Measurements from ENCODE around the gene GP2.

GP2 gene

DNA sequence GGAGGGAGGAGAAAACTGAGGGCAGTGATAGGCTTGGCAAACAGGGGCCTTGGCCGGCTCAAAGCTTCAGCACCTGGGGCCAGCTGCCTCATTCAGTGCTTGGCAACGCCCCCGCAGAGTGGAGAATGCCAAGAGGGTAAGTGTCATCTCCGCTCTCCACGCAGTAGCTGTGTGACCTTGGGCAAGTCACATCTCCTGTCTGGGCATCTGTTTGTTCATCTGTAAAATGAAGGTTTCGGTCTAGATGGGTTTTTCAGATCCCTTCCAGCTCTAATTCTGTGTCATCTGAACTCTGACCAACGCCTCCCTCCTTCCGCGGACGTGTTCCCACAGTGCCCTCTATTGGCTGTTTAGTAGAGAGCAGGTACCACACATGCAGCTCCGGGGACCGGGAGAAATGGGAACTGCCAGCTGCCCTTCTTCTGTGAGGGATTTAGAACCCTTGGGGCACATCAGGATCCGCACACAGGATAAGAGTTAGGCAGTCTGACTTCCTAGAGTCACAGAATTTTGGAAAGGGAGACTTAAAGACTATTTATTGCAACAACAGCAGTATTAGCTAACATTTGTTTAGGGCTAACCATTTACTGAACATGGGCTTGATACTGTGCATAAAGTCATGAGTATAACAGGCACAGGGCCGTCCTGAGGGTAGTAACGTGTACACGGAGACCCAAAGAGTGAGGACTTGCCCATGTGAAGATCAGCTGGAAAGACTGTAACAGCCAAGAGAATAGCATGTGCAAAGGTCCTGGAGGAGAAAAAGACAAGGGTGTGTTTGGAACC lies 26.8 kb downstream of the GP2 start:
- Histone ChIP-seq H2AK5ac (ENCODE audit: low read length, severe bottlenecking) (no peak overlapping the region), H2BK12ac (ENCODE audit: low read length in 2 of 2) (no peak overlapping the region), H3K4ac (ENCODE audit: low read depth in 1 of 2, low read length in 2 of 2) (no peak overlapping the region), H3K23ac (ENCODE audit: low read length in 2 of 2) (no peak overlapping the region), H3K14ac (ENCODE audit: low read length in 2 of 2) (no peak overlapping the region), H2BK120ac (ENCODE audit: low read depth, low read length) (no peak overlapping the region), H3K9me3 (ENCODE audit: control insufficient read depth, low read length) (no peaks in the 10 kb centered on the region), H3K79me1 (replicated peaks; ENCODE audit: low read length, poor library complexity, severe bottlenecking) (no peaks in the 10 kb centered on the region), H3K27ac (ENCODE audit: low read length, poor library complexity, severe bottlenecking) (no peak overlapping the region), H2BK5ac (ENCODE audit: low read depth, low read length, poor library complexity, severe bottlenecking) (no peak overlapping the region), H3K4me3 (ENCODE audit: insufficient read depth in 1 of 2, low read depth in 1 of 2, low read length in 2 of 2) (no peak overlapping the region), H3K4me2 (ENCODE audit: low read length, poor library complexity, severe bottlenecking) (no peak overlapping the region), H2BK15ac (ENCODE audit: low read depth, poor library complexity, severe bottlenecking) (no peak overlapping the region), H3K4me1 (ENCODE audit: control insufficient read depth, insufficient read depth, low read depth, low read length) (peaks cover 2% of the 10 kb centered on the region), H3K18ac (ENCODE audit: low read depth in 1 of 2, low read length in 2 of 2) (no peak overlapping the region), H3K27me3 (ENCODE audit: control insufficient read depth in 1 of 2, insufficient read depth in 1 of 2, low read length in 2 of 2) (peaks cover 0 to 29% of the 10 kb centered on the region in 2 experiments), H4K8ac (ENCODE audit: low read length) (no peak overlapping the region), H3K9ac (ENCODE audit: low read length) (no peak overlapping the region), H3K36me3 (ENCODE audit: control insufficient read depth in 1 of 2, insufficient read depth in 2 of 2, low read depth in 1 of 2, low read length in 2 of 2) (no peaks in the 10 kb centered on the region), H2AFZ (ENCODE audit: low read depth, low read length) (no peak overlapping the region), H4K91ac (ENCODE audit: low read length) (no peak overlapping the region)
- 26% methylated on average over 16 of the region's 16 CpGs for WGBS
- DNase-seq: peak; percentile 18

DNA sequence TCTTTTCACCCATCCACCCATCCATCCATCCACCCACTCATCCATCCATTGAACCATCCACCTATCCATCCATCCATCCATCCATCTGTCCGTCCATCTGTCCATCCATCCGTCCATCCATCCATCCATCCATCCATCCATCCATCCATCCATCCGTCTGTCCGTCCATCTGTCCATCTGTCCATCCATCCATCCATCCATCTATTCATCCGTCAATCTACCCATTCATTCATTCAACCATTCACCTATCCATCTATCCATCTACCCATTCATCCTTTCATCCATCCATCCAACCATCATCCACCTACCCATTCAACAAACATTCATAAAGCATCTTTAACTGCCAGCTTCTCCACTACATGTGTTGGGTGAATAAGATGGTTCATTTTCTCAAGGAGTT lies 28.9 kb downstream of the GP2 start:
- Histone ChIP-seq H3K27me3 (ENCODE audit: control insufficient read depth in 1 of 2, insufficient read depth in 1 of 2, low read length in 2 of 2) (peaks cover 0 to 26% of the 10 kb centered on the region in 2 experiments), H3K4ac (ENCODE audit: low read depth in 1 of 2, low read length in 2 of 2) (no peak overlapping the region), H2AK5ac (ENCODE audit: low read length, severe bottlenecking) (no peak overlapping the region), H3K36me3 (ENCODE audit: control insufficient read depth in 1 of 2, insufficient read depth in 2 of 2, low read depth in 1 of 2, low read length in 2 of 2) (no peaks in the 10 kb centered on the region), H3K23ac (ENCODE audit: low read length in 2 of 2) (no peak overlapping the region), H3K9me3 (ENCODE audit: control insufficient read depth, low read length) (no peaks in the 10 kb centered on the region), H3K4me2 (ENCODE audit: low read length, poor library complexity, severe bottlenecking) (no peak overlapping the region), H2BK15ac (ENCODE audit: low read depth, poor library complexity, severe bottlenecking) (no peak overlapping the region), H3K4me3 (ENCODE audit: insufficient read depth in 1 of 2, low read depth in 1 of 2, low read length in 2 of 2) (no peak overlapping the region), H2BK12ac (ENCODE audit: low read length in 2 of 2) (no peak overlapping the region), H4K8ac (ENCODE audit: low read length) (no peak overlapping the region), H3K9ac (ENCODE audit: low read length) (no peak overlapping the region), H2BK120ac (ENCODE audit: low read depth, low read length) (no peak overlapping the region), H4K91ac (ENCODE audit: low read length) (no peak overlapping the region), H3K27ac (ENCODE audit: low read length, poor library complexity, severe bottlenecking) (no peak overlapping the region), H3K18ac (ENCODE audit: low read depth in 1 of 2, low read length in 2 of 2) (no peak overlapping the region), H3K4me1 (ENCODE audit: control insufficient read depth, insufficient read depth, low read depth, low read length) (peaks cover 2% of the 10 kb centered on the region), H2BK5ac (ENCODE audit: low read depth, low read length, poor library complexity, severe bottlenecking) (no peak overlapping the region), H3K14ac (ENCODE audit: low read length in 2 of 2) (no peak overlapping the region), H3K79me1 (replicated peaks; ENCODE audit: low read length, poor library complexity, severe bottlenecking) (no peaks in the 10 kb centered on the region), H2AFZ (ENCODE audit: low read depth, low read length) (no peak overlapping the region)
- 69% methylated on average over 5 of the region's 5 CpGs for WGBS
- no peak for DNase-seq

DNA sequence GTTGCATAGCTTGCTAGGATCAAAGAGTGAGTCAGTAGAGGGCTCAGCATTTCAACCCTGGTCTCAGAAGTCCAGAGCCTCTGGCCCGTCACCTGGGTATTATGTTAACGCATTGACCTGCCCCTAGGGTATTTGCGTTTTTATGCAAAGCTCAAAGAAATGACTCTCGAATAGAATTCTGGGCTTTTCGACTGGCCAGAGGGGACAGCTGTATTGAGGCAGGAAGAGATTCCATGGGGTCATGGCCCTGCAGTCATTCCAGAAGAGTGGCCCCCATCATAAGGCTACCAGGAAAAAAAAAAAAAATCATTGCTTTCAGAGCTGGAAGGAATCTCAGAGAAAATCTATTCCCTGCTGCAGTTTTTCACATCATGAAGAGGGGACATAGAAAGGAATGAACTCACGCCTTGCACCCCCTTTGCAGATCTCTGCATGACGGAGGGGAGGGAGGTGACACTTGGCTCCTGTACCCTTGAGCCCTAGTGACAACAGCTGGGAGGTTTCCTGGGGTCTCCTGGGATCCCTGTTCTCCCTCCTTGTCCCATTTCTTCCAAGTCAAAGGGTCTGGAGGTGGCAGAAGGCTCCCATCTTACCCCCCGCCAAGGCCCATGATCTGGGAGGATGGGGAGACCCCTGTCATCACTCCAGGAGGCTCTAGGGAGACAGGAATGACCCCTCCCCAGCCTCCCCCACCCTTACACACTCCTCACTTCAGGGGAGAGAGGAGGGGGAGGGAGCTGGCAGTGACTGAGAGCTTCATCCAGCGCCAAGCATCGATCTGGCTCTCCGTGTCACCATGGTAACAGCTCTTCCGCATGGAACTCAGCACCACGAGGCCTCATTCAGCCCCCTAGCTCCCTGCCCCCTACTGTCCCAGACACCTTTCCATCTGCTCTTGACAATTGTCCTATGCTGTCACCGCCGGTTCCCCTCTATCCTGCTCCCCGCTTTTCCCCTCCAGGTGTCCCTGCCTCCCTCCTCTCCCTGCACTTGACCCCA lies 35.8 kb downstream of the GP2 start:
- Histone ChIP-seq H3K18ac (ENCODE audit: low read depth in 1 of 2, low read length in 2 of 2) (no peak overlapping the region), H4K8ac (ENCODE audit: low read length) (no peak overlapping the region), H2AK5ac (ENCODE audit: low read length, severe bottlenecking) (no peak overlapping the region), H3K14ac (ENCODE audit: low read length in 2 of 2) (no peak overlapping the region), H3K36me3 (ENCODE audit: control insufficient read depth in 1 of 2, insufficient read depth in 2 of 2, low read depth in 1 of 2, low read length in 2 of 2) (no peaks in the 10 kb centered on the region), H3K23ac (ENCODE audit: low read length in 2 of 2) (no peak overlapping the region), H3K4me3 (ENCODE audit: insufficient read depth in 1 of 2, low read depth in 1 of 2, low read length in 2 of 2) (no peak overlapping the region), H3K79me1 (replicated peaks; ENCODE audit: low read length, poor library complexity, severe bottlenecking) (no peaks in the 10 kb centered on the region), H3K4me1 (ENCODE audit: control insufficient read depth, insufficient read depth, low read depth, low read length) (no peaks in the 10 kb centered on the region), H3K4ac (ENCODE audit: low read depth in 1 of 2, low read length in 2 of 2) (no peak overlapping the region), H2BK15ac (ENCODE audit: low read depth, poor library complexity, severe bottlenecking) (no peak overlapping the region), H2BK5ac (ENCODE audit: low read depth, low read length, poor library complexity, severe bottlenecking) (no peak overlapping the region), H2AFZ (ENCODE audit: low read depth, low read length) (no peak overlapping the region), H3K9ac (ENCODE audit: low read length) (no peak overlapping the region), H3K9me3 (ENCODE audit: control insufficient read depth, low read length) (no peaks in the 10 kb centered on the region), H2BK12ac (ENCODE audit: low read length in 2 of 2) (no peak overlapping the region), H4K91ac (ENCODE audit: low read length) (no peak overlapping the region), H2BK120ac (ENCODE audit: low read depth, low read length) (no peak overlapping the region), H3K27me3 (ENCODE audit: control insufficient read depth in 1 of 2, insufficient read depth in 1 of 2, low read length in 2 of 2) (peaks cover 0 to 9% of the 10 kb centered on the region in 2 experiments), H3K4me2 (ENCODE audit: low read length, poor library complexity, severe bottlenecking) (no peak overlapping the region), H3K27ac (ENCODE audit: low read length, poor library complexity, severe bottlenecking) (no peak overlapping the region)
- WGBS: 59% methylated on average over 15 of the region's 16 CpGs
- DNase-seq: no peak

DNA sequence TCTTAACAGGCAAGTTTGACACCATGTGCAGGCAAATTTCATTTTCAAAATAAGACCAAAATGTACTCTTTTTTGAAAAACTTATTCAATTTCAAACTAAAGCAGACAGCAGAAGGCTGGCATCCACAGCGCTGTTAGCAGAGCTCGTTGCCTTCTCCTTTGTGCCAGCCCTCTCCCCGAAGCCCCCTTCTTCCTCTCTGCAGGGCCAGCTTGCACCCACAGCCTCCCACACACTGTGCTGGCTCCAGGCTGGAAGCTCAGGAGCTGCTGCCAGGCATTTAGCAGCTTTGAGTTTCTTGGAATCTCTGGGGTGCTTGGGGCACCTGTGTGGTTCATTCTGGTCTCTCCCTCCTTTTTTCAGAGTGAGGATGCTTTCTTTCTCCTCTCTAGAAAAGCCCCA lies 37.7 kb downstream of the GP2 start:
- Histone ChIP-seq H3K36me3 (ENCODE audit: control insufficient read depth in 1 of 2, insufficient read depth in 2 of 2, low read depth in 1 of 2, low read length in 2 of 2) (no peaks in the 10 kb centered on the region), H4K91ac (ENCODE audit: low read length) (no peak overlapping the region), H3K27ac (ENCODE audit: low read length, poor library complexity, severe bottlenecking) (no peak overlapping the region), H3K27me3 (ENCODE audit: control insufficient read depth in 1 of 2, insufficient read depth in 1 of 2, low read length in 2 of 2) (peaks cover 0 to 9% of the 10 kb centered on the region in 2 experiments), H2BK120ac (ENCODE audit: low read depth, low read length) (no peak overlapping the region), H3K18ac (ENCODE audit: low read depth in 1 of 2, low read length in 2 of 2) (no peak overlapping the region), H2AFZ (ENCODE audit: low read depth, low read length) (no peak overlapping the region), H3K4me2 (ENCODE audit: low read length, poor library complexity, severe bottlenecking) (no peak overlapping the region), H3K23ac (ENCODE audit: low read length in 2 of 2) (no peak overlapping the region), H2BK5ac (ENCODE audit: low read depth, low read length, poor library complexity, severe bottlenecking) (no peak overlapping the region), H4K8ac (ENCODE audit: low read length) (no peak overlapping the region), H3K14ac (ENCODE audit: low read length in 2 of 2) (no peak overlapping the region), H2BK12ac (ENCODE audit: low read length in 2 of 2) (no peak overlapping the region), H3K79me1 (replicated peaks; ENCODE audit: low read length, poor library complexity, severe bottlenecking) (no peaks in the 10 kb centered on the region), H3K9ac (ENCODE audit: low read length) (no peak overlapping the region), H3K4ac (ENCODE audit: low read depth in 1 of 2, low read length in 2 of 2) (no peak overlapping the region), H2BK15ac (ENCODE audit: low read depth, poor library complexity, severe bottlenecking) (no peak overlapping the region), H3K4me1 (ENCODE audit: control insufficient read depth, insufficient read depth, low read depth, low read length) (no peaks in the 10 kb centered on the region), H2AK5ac (ENCODE audit: low read length, severe bottlenecking) (no peak overlapping the region), H3K4me3 (ENCODE audit: insufficient read depth in 1 of 2, low read depth in 1 of 2, low read length in 2 of 2) (no peak overlapping the region), H3K9me3 (ENCODE audit: control insufficient read depth, low read length) (no peaks in the 10 kb centered on the region)
- WGBS: 80% methylated on average over 3 of the region's 3 CpGs
- DNase-seq: no peak
